HG02938 (cell line): ENCODE results near the gene EPG5.
"Not testable (repeated sequence)": the region's sequence is repeated elsewhere in the genome, so short reads cannot be mapped to it uniquely, and the experiment has no call there.

ENCODE experiments used
- ATAC-seq: cut with Tn5 transposase; IDR thresholded peaks from one replicate; pipeline ENCODE4 v1.9.1; 2021; ENCODE audit warnings: mild to moderate bottlenecking, moderate library complexity; ENCODE audit not compliant: unreplicated experiment

The EPG5 gene

DNA sequence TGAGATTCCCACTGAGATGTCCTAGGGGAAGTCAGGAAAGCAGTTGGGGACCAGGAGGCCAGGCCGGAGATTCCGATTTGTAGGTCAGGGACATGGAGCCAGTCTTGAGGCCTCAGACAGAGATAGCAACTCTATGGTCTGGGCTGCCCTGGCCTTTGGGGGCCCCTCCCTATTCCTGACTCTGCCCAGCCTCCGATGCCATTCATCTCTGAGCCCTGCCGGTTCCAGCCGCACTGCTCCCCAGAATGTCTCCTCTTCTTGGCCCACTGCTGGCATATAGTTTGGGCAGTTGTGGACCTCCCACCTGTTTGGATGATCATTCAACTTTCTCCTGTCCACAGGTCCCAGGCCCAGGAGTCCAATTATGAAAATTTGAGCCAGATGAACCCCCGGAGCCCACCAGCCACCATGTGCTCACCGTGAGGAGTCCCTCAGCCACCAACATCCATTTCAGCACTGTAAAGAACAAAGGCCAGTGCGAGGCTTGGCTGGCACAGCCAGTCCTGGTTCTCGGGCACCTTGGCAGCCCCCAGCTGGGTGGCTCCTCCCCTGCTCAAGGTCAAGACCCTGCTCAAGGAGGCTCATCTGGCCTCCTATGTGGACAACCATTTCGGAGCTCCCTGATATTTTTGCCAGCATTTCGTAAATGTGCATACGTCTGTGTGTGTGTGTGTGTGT is 125.2 kb downstream of the EPG5 start:
- ATAC-seq, result no peak

DNA sequence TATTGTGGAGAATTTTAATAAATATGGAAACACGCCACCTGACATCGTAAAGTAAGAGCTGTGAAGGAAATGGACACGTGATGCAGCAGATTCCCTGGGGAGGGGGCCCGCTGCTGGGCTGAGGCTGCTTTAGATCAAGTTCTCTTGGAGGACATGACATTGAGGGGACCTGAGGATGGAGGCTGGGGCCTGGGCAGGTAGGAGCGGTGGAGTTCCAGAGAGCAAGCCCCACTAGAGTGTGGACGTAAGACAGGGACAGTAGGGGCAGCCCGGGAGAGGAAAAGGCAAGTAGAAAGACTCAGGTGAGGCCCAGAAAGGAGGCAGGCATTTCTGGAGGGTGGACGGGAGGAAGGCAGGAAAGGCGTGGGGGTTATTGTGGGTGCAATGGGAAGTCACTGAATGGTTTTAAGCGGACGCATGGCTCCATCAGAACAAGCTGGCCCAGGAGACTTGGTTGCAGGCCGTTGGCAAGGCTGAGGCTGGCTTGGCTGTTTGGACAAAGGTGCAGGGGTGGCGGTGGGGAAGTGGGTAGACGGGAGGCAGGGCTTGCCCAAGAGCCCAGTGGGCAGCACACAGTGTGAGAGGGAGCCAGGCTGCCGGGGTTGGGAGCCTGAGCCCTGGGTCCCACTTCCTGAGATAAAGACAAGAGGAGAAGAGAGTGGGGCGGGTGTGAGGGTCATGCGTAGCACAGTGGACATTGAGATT is 125.9 kb downstream of the EPG5 start:
- no peak for ATAC-seq

DNA sequence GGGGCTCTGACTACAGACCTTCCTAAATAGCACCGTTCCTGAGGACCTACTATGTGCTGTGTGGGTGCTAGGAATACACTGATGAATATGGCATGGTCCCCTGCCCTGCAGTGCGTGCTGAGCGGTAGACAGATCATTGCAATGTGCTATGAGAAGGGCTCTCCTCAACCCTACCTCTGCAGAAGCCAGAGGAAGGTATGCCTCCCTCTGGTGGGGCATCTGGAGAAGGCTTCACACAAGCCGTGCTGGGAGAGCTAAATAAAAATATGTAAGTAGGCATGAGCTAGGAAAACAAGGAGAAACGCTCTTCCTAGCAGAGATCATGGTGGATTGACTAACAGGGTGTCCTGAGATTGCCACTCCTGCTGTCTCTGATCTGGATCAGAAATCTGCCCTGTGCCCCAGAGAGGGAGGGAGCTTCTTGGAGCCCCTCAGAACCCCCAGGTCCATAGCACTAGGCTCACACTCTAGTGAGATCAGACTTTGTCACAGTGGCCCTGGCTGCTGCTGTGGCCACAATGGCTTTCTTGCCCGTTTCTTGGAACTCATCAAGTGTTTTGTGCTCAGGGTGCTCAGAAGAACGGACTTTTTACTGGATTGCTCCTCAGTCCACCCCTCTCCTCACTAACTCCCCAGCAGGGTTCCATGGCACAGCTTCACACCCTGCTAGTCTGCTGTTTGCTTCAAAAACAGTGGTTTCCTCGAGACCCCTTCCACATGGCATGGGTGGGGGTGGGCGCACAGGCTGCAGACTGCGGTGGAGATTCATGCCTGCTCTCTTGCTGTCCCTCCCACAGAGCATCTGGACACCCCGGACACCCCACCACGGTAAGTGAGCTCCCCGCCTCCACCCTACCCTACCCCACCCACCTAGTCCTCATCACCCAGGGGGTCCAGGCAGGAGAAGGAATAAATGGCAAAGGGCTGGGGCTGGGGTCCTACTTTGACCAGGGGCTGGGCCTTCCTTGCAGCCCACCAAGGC is 127.4 kb downstream of the EPG5 start:
- ATAC-seq, result peak; percentile 52

DNA sequence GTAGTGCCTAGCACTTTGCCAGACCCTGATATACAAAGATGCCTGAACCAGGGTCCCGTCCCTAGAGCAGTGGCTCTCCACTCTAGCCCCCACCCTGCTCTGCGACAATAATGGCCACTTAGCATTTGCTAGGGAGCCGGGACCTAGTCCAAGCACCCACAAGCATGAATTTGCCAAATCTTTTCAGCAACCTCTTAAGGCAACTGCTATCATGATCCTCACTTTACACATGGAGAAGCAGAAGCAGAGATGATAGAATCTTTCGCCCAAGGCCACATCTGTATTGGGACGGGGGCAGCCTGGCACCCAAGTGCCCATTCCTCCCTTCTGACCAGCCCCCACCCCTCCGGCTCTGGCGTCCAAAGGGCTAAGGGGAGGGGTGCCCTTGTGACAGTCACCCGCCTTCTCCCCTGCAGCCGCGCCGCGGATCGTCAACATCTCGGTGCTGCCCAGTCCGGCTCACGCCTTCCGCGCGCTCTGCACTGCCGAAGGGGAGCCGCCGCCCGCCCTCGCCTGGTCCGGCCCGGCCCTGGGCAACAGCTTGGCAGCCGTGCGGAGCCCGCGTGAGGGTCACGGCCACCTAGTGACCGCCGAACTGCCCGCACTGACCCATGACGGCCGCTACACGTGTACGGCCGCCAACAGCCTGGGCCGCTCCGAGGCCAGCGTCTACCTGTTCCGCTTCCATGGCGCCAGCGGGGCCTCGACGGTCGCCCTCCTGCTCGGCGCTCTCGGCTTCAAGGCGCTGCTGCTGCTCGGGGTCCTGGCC is 128.6 kb downstream of the EPG5 start:
- no peak for ATAC-seq

DNA sequence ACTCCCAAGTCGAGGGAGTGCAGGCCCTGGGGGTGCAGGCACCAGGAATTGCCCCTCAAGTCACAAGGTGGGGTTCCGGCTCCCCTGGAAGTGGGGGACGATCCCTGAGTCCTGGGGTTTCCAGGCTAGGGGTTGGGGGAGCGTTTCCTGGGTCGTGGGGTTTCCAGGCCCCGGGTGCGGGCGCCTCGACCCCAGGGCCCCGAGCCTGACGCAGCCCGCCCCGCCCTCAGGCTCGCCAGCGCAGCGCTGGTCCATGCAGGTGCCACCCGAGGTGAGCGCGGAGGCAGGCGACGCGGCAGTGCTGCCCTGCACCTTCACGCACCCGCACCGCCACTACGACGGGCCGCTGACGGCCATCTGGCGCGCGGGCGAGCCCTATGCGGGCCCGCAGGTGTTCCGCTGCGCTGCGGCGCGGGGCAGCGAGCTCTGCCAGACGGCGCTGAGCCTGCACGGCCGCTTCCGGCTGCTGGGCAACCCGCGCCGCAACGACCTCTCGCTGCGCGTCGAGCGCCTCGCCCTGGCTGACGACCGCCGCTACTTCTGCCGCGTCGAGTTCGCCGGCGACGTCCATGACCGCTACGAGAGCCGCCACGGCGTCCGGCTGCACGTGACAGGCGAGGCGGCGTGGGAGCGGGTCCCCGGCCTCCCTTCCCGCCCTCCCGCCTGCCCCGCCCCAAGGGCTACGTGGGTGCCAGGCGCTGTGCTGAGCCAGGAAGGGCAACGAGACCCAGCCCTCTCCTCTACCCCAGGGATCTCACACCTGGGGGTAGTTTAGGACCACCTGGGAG is 129.7 kb downstream of the EPG5 start:
- no peak for ATAC-seq

DNA sequence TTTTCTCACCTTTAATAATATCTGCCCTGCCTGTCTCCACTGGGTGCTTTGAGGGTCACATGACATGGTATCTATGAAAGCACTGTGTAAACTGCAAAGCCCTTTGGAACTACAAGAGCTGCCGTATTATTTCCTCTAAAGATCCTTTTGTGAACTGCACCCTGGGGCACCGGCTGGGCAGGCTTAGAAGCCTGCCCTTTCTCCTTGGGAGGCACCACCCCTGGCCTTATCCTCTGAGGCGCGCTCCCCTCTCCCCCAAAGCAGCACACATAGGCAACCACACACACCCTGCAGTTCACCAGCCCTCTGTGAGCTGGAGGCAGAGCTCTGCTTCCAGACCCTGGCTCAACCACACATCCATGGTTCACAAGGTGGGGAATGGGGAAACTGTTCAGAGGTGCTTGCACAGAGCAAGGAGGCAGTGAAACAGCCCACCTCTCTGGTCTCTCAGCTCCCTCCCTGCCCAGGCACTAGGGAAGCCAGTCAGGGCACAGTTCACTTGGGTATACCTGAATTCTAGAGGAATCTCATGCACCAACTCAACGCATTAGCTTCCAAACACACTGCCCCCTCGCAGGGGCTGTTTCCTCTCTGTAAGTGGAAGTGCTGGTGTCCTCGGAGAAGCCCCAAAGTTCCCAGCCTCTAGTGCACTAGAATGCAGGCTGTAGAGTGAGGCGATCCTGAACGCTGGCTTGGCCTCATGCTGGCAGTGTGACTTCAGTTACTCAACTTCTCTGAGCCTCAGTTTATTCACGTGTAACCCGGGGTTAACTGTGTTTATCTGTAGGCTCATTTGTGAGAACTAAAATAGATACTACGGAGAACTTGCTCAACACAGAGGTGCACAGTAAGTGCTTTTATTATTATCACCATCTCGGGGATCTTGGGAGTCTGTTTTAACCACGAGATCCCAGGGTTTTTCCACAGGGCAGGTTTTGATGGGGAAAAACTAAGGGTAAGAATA is 130.6 kb downstream of the EPG5 start:
- ATAC-seq, result no peak

DNA sequence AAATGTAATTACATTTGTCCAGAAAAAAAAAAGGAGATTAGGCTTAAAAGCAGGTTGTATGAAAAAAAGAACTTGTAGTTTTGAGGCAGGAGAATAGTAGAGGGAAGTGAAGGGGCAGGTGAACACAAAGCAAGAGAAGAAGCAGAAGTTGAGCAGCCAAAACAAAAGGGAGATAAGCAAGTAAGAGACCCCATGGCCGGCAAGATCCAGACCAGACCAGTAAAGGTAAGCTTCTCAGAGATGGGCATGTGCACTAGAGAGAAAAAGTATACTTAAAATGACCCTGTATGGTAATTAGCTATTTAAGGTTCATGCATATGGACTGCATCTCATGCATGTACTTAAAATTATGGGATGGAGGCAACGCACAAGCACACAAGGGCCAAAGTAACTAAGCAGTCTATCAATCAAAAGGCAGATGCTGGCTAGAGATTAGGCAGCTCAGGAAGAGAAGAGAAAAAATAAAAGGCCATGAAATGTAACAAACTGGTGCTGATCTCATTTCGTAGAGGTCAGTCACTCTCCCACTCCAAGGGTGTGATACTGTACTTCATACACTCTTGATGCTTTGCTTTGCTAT is 132.0 kb downstream of the EPG5 start:
- ATAC-seq, result no peak

DNA sequence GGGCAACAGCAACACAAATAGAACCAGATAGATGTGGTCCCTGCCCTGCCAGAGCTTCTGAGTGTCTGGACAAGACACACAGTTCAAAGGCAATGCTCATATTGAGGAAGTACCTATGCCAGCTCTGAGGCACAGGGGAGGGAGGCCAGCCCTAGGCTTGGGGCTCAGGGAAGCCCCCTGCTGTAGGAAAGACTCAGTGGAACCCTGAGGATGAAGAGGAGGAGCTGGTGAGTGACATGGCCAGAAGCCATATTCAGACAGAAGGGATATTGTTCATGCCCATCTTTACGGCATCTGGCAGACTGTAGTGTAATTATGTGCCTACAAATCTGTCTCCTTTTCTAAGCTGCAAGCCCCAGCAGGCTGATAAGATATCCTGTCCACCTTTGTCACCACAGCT is 132.8 kb downstream of the EPG5 start:
- ATAC-seq, result no peak

DNA sequence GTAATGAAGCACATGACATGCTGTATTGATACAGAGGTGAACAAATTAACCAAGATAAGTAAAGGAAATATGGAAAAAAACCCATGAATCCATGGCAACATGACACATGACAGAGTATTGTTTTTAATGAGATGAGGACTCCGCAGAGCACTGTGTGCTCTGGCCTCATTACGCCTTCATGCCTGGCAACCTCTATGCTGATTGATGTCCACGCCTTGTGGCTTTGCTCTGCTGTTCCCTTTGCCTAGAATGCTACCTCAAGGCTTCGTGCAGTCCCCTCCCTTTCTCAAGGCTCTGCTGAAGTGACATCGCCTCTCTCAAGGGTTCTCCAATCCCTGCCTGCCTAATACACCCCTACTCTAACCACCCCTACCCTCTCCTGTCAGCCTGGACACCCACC is 133.3 kb downstream of the EPG5 start:
- ATAC-seq, result no peak

DNA sequence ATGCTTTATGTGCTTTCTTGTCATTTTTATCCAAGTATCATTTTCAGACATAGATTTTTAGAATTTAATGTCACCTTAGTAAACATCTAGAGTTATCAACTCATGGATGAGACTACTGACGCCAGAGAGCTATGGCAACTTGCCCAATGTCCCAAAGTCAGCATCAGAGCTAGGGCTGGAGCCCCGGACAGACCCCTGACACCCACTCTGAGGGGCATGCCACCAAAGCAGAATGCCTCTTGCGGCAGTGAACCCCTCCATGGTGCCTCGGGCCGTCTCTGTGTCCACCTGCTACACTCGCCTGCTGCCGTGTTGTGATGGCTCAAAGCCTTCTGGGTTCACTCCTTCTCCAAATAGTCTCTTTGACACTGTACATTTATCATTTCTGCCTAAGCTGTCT is 136.2 kb downstream of the EPG5 start:
- no peak for ATAC-seq

DNA sequence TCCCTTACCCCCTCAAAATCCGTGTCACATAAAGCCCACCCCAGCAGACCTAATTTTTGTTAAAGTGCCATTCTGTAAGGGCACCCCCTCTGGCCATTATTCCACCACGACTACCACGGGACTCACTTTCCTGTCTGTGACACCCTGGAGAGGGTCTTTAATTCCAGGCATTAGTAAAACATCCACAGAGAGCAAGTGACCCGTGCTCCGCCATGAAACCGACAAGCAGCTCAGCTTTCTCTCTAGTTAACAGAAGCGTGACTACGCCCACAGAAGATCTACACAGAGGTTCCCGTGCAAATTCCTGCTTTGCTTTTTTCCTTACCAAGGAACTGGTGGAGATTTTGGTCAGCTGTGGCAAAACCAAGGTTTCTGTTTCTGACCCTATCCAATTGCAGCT is 137.3 kb downstream of the EPG5 start:
- no peak for ATAC-seq

DNA sequence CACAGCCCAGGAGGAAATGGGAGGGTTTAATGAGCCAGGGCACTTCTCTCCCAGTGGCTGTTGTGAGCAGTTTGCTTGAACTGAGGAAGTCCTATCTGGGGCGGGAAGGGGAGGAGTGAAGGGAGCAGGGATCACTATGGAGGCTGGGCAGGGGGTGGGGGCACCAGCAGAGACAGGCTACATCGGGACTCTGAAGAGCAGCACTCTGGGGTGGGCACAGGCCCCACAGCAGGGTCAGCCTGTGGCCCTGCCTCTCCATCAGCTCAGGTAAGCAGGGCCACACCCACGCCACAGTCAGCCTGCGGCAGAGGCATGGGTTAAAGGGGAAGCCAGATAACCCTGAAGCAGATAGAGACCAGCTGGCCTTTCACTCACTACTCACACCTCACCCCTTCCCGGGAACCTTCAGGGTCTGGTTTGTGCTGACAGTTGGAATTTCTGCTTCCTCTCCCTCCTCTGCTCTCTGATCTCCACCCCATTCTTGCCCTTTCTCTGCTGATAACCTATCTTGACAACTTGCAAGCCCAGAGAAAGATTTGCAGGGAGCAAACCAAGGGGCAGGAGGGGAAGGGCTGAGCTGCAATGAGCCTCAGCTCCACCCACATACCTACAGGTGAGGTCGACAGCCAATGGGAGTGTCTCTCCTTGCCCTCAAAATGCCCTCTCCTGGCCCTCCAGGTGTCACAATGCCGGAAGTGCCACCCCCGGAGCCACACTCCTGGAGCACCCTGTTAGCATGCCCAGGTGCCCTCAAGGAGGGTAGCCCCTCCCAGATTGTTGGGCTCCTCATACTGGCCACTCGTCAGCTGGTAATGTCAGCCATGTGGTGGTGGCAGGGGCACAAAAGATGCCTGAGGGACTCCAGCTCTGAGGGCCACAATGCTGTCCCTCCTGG is 138.0 kb downstream of the EPG5 start:
- no peak for ATAC-seq

DNA sequence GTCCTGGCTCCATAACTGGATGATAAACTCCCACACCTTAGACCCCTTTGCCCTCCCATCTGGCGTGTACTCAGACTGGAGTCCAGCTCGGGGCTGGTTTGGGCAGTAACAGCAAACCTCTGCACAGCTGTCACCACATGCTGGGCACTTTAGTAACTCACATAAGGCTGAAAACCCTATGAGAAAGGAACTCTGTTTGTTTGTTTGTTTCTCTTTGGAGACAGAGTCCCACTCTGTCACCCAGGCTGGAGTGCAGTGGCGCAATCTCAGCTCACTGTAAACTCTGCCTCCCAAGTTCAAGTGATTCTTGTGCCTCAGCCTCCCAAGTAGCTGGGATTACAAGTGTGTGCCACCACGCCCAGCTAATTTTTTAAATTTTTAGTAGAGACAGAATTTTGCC is 140.4 kb downstream of the EPG5 start:
- not testable (repeated sequence) for ATAC-seq

DNA sequence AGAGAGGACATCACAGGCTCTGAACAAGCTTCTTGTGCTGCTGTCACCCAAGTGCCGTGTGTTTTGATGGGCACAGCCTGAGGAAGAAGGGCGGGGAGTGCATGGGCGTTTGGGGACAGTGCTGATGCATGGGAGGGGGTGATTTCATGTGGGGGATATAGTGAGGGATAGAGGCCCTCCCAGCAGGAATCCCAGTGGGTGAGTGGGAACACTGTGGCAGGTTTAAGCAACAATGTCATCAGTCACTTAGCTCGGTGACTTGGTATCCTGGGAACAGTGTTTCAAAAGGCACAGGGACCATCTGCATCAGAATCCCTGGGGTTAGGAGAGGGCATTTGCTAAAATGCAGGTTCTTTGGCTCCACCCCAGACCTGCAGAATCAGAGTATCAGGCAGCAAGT is 141.0 kb downstream of the EPG5 start:
- ATAC-seq, result no peak

DNA sequence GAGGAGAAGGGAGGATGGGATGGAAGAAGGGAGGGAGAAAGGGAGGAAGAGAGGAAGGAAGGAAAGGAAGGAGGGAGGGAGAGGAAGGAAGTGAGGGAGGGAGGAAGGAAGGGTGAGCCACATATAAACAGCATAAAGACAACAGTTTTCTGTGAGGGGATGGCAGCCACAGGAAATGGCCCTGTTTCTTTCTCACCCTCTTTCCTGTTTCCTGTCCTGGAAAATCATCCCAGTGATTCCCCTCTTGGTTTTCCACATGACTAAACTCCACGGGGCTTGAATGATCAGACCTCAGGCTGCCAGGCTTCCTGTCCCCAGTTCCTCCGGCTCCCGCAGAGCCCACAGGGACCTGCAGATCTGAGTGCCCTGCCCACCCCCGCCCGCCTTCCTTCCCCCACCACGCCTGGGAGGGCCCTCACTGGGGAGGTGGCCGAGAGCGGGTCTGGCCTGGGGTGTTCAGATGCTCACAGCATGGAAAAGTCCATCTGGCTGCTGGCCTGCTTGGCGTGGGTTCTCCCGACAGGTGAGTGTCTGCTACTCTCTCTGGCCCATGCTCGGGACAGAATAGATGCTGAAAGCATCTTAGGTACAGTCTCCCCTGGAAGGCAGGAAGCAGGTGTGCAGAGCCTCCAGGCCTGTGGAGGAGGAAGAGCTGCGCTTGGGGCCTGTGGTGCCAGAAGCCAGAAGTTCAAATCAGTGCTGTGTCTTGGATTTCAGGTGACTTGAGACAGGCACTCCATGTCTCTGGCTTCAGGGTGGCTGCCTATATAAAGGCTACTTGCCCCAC is 141.7 kb downstream of the EPG5 start, which contains the start of gene SIGLEC15:
TSS of gene SIGLEC15 (plus strand) at position 418 of the 787 bp plus-strand sequence. CDS start at position 472, 54 bp downstream.
- ATAC-seq, result no peak

DNA sequence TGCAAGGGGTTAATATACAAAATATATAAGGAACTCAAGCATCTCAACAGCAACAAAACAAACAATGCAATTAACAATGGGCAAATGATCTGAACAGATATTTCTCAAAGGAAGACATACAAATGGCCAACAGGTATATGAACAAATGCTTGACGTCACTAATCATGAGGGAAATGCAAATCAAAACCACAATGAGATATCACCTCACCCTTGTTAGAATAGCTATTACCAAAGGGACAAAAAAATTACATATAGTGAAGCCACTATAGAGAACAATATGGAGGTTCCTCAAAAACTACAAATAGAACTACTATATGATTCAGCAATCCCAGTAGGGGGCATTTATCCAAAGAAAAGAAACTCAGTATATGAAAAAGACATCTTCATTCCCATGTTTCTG is 145.4 kb downstream of the EPG5 start:
- no peak for ATAC-seq

DNA sequence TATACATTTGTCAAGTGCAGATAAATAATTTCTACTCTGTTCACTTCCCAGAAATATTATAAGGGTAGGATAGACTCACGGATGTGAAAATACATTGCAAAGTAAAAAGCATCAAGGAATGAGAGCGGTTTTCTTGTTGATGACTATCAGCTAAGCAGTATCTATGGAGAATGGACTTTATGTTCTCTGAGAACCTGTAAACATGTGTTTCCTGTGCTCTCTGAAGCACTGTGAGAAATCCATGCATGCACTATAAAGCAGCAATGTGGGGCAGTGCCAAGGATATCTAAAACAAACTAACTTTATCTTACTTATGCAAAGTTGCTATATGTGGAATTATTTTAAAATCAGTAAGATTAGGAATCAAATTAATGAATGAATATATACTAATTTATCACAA is 146.1 kb downstream of the EPG5 start:
- no peak for ATAC-seq
